Omental fat pad (tissue), 4 donors: ENCODE results near the gene MB. TPM values are rescaled to one million over a fixed set of nuclear protein-coding genes. Genes with fewer than 3 reads are reported as not detected.

Source experiments
- ATAC-seq: fragments of 150-250 bp; one replicate; pipeline ENCODE4 v1.9.1; 2016; ENCODE audit warnings: mild to moderate bottlenecking, moderate library complexity; ENCODE audit not compliant: low FRiP score
- DNase-seq: peaks from one replicate; pipeline ENCODE4 v3.0.0-alpha.2; 2019; ENCODE audit warnings: low spot score
- CTCF ChIP-seq, 3 donors: fragments of 450-650 bp; IDR thresholded peaks; one replicate each; pipeline ENCODE4 v1.5.1; 2016 to 2017; ENCODE audit warnings: antibody characterized with exemption in 3 of 3, mild to moderate bottlenecking in 3 of 3, moderate library complexity in 2 of 3
- total RNA-seq, 4 donors: library from RNA; depleted of rRNA; stranded (reverse); fragments of >200 nt; gene quantifications; one replicate each; pipeline ENCODE4 v1.1.0, GENCODE V29; 2016

Gene MB
- total RNA-seq, 4 donors from 2014 or later, result 0.44 TPM; not detected in 3

GRCh38 chr22:35590634-35591295, 26.4 kb downstream of the MB start:
- DNase-seq, result no peak
- no peak for TF ChIP-seq CTCF (IDR thresholded peaks at IDR 0.05)
- no peak for ATAC-seq

- no peak for ATAC-seq
- no peak for DNase-seq
These were observed 27.4 kb downstream of the MB start for GRCh38 chr22:35589756-35590093.

GRCh38 chr22:35589071-35589755, 27.9 kb downstream of the MB start:
- peak; percentile 91 for ATAC-seq
- peak; percentile 38 for DNase-seq

More at GRCh38 chr22:35589756-35590093, 27.4 kb downstream of the MB start:
- no peak for TF ChIP-seq CTCF (IDR thresholded peaks at IDR 0.05)

GRCh38 chr22:35587896-35588295, 29.2 kb downstream of the MB start:
- ATAC-seq (no peak), DNase-seq (no peak)
- no peak for TF ChIP-seq CTCF (IDR thresholded peaks at IDR 0.05)

More at GRCh38 chr22:35589071-35589755, 27.9 kb downstream of the MB start:
- no peak for TF ChIP-seq CTCF (IDR thresholded peaks at IDR 0.05)

- no peak for DNase-seq
- no peak for ATAC-seq
- no peak for TF ChIP-seq CTCF (IDR thresholded peaks at IDR 0.05)
These were observed 29.7 kb downstream of the MB start for GRCh38 chr22:35587447-35587870.

GRCh38 chr22:35586771-35587170, 30.4 kb downstream of the MB start:
- ATAC-seq (no peak), DNase-seq (no peak)
- no peak for TF ChIP-seq CTCF (IDR thresholded peaks at IDR 0.05)
